BJ (cell line): ENCODE data around the gene AIP. TPM values are rescaled to one million over a fixed set of nuclear protein-coding genes. Genes with fewer than 3 reads are reported as not detected.

Experiments used
- CTCF ChIA-PET: fragments of 350-600 bp; formaldehyde crosslinking; extraction: SDS; loops from one replicate; lab custom pipeline; 2021; ENCODE audit warnings: antibody characterized with exemption, inconsistent platforms; lab: Yijun Ruan, JAX
- POLR2A ChIA-PET: fragments of 300-600 bp; sonication (Branson Sonifier 250); formaldehyde crosslinking; extraction: SDS; loops from one replicate; lab custom pipeline; 2021; ENCODE audit warnings: antibody characterized with exemption; lab: Charles Lee
- DNase-seq: peaks from one replicate; pipeline ENCODE4 v3.0.0-alpha.2; 2011; ENCODE audit warnings: low read depth
- H3K27me3 ChIP-seq: 2 replicates; pipeline ENCODE4 v1.6.0; 2011; ENCODE audit warnings: low read length; ENCODE audit not compliant: control insufficient read depth, insufficient read depth
- H3K36me3 ChIP-seq: 2 replicates; pipeline ENCODE4 v1.5.1; 2011; ENCODE audit warnings: low read length; ENCODE audit not compliant: control insufficient read depth, insufficient read depth
- H3K4me3 ChIP-seq: 2 replicates; pipeline ENCODE4 v1.5.1; 2011; ENCODE audit warnings: low read depth, mild to moderate bottlenecking, control low read depth, low read length
- polyA plus RNA-seq: library from polyadenylated mRNA; depleted of rRNA; stranded (reverse); fragments of >200 nt; gene quantifications from 2 replicates; pipeline ENCODE4 v1.2.3, GENCODE V29; 2011
- TF ChIP-seq, protein P1 (sequence below): IDR thresholded peaks from 2 replicates; pipeline ENCODE4 v1.5.1; 2011; ENCODE audit warnings: low read depth, mild to moderate bottlenecking, control low read depth, inconsistent platforms, low read length, moderate library complexity; ENCODE audit not compliant: insufficient read depth

AIP gene
- polyA plus RNA-seq, 1 experiment, result 133 TPM

DNA sequence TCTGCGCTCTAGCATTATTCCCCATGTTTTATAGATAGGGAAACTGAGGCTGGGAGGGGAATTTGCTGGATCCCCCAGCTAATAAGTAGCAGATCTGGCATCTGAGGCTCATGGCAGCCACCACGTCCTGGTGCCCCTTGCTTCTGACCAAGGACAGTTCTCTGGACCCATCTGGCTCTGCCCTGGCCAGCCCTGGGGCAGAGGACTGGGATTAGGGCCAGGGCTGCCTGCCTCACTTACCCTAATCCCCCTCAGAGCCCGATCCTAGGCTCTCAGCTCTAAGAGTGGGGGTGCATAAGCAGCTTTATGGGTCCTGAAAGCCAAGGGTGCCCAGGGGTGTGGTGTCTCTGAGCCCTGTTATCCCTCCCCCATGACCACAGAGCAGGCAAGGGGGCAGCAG, 27.8 kb upstream of the AIP start, which contains the start of gene CABP4:
TSS of gene CABP4 (plus strand) at position 301 of the 400 bp plus-strand sequence. CDS start at position 371, 70 bp downstream.
- no peak for DNase-seq
- POLR2A ChIA-PET, result no interaction called here
- Histone ChIP-seq H3K27me3 (0 out of 2 replicates have a peak, but pooled peaks cover 3% of the 10 kb centered on the region), H3K36me3 (no peaks in the 10 kb centered on the region), H3K4me3 (no peak within 1 kb of the TSS)
- TF ChIP-seq, protein P1, sequence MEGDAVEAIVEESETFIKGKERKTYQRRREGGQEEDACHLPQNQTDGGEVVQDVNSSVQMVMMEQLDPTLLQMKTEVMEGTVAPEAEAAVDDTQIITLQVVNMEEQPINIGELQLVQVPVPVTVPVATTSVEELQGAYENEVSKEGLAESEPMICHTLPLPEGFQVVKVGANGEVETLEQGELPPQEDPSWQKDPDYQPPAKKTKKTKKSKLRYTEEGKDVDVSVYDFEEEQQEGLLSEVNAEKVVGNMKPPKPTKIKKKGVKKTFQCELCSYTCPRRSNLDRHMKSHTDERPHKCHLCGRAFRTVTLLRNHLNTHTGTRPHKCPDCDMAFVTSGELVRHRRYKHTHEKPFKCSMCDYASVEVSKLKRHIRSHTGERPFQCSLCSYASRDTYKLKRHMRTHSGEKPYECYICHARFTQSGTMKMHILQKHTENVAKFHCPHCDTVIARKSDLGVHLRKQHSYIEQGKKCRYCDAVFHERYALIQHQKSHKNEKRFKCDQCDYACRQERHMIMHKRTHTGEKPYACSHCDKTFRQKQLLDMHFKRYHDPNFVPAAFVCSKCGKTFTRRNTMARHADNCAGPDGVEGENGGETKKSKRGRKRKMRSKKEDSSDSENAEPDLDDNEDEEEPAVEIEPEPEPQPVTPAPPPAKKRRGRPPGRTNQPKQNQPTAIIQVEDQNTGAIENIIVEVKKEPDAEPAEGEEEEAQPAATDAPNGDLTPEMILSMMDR, result no peak
- CTCF ChIA-PET, result no interaction called here

DNA sequence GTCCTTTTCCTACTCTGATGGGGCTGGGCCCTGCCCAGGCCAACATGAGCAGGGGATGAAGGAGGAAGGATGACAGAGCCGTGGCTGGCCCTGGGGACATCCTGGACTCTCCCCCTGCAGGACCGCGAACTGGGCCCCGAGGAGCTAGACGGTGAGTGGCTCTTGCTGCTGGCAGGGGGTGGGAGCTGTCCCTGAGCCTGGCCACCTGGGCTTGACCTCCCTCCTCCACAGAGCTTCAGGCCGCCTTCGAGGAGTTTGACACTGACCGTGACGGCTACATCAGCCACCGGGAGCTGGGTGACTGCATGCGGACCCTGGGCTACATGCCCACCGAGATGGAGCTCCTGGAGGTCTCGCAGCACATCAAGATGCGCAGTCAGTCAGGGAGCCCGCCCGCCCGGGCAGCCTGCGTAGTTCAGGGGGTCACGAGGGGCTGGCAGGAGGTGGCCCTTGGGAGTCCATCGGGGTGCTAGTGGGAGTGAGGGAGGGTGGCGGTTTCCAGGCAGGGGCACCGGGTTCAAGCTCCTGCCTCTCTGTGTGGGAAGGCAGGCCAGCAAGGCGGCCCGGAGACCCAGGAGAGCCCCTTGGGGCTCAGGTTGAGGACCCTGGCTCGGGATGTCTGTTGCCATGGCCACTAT, 26.6 kb upstream of the AIP start:
- ChIA-PET CTCF (interaction anchor here (1.2 kb wide), 1 partner anchor 9 kb away, joined by 4 read pairs; no protein-coding TSS in a partner anchor), POLR2A (no interaction called here)
- DNase-seq, result no peak
- Histone ChIP-seq H3K36me3 (no peaks in the 10 kb centered on the region), H3K27me3 (0 out of 2 replicates have a peak, but pooled peaks cover 3% of the 10 kb centered on the region), H3K4me3 (no peak overlapping the region)
- TF ChIP-seq, protein P1, result no peak

DNA sequence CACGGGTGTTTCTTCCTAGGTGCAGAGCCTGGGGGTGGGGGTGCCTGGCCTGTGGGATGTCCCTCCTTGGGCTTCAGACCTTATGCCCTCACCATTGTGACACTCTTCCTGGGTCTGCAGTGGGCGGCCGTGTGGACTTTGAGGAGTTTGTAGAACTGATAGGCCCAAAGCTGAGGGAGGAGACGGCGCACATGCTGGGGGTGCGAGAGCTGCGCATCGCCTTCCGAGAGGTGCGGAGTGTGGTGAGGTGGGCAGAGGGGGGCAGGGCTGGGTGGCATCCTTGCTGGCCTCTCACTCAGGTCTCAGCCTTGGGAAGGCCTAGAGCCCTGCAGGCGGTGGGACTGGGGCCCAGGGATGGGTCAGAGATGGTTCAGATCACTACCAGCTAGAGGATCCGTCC, 25.4 kb upstream of the AIP start:
- Histone ChIP-seq H3K36me3 (no peaks in the 10 kb centered on the region), H3K27me3 (0 out of 2 replicates have a peak, but pooled peaks cover 3% of the 10 kb centered on the region), H3K4me3 (no peak overlapping the region)
- CTCF ChIA-PET, result interaction anchor here (0.6 kb wide), 1 partner anchor 1019 kb away, joined by 3 read pairs; the partner anchor contains the start of gene MRPL11
- TF ChIP-seq, protein P1, result no peak
- no peak for DNase-seq
- POLR2A ChIA-PET, result no interaction called here

DNA sequence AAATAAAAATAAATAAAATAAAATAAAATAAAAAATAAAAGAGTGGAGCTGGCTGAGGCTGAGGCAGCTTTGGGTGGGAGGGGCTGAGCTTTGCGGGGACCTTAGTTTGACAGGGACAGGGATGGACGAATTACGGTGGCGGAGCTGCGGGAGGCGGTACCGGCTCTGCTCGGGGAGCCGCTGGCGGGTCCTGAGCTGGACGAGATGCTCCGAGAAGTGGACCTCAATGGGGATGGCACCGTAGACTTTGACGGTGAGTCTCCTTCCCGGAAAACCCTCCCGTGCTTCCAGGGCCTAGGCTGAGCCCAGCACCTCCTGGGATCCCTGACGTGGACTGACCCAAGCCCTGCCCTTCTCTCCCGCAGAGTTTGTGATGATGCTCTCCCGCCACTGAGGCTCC, 24.6 kb upstream of the AIP start:
- Histone ChIP-seq H3K27me3 (0 out of 2 replicates have a peak, but pooled peaks cover 3% of the 10 kb centered on the region), H3K4me3 (no peak overlapping the region), H3K36me3 (no peaks in the 10 kb centered on the region)
- TF ChIP-seq, protein P1, result no peak
- DNase-seq, result no peak
- ChIA-PET POLR2A (no interaction called here), CTCF (no interaction called here)

DNA sequence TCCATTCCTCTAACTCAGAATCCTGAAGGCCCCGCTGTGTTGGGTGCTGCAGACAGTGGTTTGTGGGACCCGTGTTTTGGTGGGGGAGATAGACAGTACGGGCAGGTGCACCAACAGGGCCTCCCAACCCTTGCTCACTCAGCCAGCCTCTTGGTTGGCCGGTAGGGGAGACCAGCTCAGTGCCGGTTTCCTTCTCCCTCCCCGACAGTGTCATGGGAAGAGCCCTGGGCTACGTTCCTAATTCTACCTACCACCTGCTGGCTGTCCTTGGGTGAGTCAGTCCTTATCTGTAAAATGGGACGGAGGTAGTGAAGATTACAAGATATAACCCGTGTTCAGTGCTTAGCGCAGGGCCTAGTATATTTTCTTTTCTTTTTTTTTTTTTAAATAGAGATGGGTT, 19.6 kb upstream of the AIP start:
- ChIA-PET CTCF (no interaction called here), POLR2A (no interaction called here)
- DNase-seq, result no peak
- H3K4me3 ChIP-seq, result no peak overlapping the region
- TF ChIP-seq, protein P1, result no peak
- H3K36me3 ChIP-seq, result no peaks in the 10 kb centered on the region; the same call in 1 of the 2 replicates
- H3K27me3 ChIP-seq, result 0 out of 2 replicates have a peak, but pooled peaks cover 3% of the 10 kb centered on the region
